T follicular helper cell (primary cell): ENCODE results near the gene SSNA1.

Experiments used
- DNase-seq: peaks from one replicate; pipeline ENCODE4 v3.0.0-alpha.2; 2020; ENCODE audit warnings: low read depth

The SSNA1 gene

DNA sequence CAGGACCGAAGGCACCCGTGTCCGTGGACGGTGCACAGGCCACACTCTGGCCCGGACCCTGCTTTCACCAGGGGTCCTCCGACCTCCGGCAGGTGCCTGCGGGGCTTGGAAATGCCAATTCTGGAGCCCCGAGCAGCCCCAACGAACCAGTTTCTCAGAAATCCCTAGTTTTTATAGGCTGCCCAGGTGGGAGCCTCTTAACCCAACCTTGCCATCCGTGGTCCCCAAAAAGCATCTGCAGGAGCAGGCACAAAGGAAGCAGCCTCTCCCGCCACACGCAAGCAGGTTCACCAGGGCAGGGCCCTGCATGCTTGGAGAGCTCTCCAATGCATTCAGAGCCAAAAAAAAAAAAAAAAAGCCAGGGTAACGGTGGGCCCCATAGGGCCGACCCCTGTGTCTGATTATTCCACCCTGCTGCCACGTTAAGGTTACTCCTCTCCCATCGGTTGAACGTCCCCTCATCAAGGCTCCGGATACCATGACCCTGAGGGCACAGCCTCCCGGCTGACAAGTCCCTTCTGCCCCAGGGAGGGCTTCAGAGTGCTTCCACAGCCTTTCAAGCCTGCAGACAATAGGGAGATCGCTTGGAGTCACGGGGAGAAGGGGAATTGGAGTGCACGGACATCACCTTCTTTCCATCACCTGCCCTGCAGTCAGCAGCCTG lies 12.9 kb downstream of the SSNA1 start:
- DNase-seq: no peak

GRCh38 chr9:137202966-137203365 lies 14.5 kb downstream of the SSNA1 start:
- no peak for DNase-seq

DNA sequence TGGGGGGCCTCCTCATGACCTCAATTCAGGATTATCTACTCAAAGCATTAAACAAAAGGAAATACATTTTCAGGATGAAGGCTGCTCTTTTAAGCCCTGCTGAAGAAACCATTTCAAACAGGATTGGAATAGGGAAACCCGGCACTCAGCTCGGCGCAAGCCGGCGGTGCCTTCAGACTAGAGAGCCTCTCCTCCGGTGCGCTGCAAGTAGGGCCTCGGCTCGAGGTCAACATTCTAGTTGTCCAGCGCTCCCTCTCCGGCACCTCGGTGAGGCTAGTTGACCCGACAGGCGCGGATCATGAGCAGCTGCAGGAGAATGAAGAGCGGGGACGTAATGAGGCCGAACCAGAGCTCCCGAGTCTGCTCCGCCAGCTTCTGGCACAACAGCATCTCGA lies 16.3 kb downstream of the SSNA1 start:
- no peak for DNase-seq

DNA sequence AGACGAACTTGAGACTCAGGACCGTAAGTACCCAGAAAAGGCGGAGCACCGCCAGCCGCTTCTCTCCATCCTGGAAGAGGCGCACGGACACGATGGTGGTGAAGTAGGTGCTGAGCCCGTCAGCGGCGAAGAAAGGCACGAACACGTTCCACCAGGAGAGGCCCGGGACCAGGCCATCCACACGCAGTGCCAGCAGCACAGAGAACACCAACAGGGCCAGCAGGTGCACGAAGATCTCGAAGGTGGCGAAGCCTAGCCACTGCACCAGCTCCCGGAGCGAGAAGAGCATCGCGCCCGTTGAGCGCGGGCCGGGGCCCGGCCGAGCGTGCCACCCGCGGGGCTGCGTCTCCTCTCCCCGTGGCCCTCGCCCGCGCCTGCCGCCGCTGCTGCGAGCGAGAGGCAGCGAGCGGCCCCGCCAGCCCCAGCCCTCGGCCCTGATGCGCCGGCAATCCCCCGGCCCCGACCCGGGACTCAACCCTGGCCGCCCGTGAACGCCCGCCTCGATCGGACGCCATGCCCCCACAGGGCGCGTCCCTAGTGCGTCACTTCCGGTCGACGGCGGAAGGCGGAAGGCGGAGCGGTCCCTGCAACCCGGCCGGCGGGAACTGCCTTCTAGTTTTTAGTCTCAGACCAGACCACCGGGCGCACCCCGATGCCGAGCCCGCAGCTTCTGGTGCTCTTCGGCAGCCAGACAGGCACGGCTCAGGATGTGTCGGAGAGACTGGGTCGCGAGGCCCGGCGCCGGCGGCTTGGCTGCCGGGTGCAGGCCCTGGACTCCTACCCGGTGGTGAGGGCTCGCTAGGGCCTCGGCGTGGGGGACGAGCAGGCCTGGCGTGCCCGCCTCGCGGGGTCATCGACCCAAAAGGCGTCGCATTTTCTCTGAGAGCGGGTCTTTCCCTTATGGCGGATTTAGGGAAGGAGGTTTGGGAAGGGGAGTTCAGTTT lies 16.9 kb downstream of the SSNA1 start, which contains the start of the genes NDOR1 and TMEM203:
Gene NDOR1 (plus strand): TSS at position 575 of the 944 bp plus-strand sequence. CDS start 78 bp downstream, at position 653.
Gene TMEM203 (minus strand): TSS at position 523 of the 944 bp plus-strand sequence. CDS start 234 bp downstream, at position 289.
- peak; percentile 91 for DNase-seq

- DNase-seq: no peak
These were observed 18.1 kb downstream of the SSNA1 start for GRCh38 chr9:137206602-137207001.

- DNase-seq: no peak
These were observed 23.1 kb downstream of the SSNA1 start for GRCh38 chr9:137211532-137211931.

DNA sequence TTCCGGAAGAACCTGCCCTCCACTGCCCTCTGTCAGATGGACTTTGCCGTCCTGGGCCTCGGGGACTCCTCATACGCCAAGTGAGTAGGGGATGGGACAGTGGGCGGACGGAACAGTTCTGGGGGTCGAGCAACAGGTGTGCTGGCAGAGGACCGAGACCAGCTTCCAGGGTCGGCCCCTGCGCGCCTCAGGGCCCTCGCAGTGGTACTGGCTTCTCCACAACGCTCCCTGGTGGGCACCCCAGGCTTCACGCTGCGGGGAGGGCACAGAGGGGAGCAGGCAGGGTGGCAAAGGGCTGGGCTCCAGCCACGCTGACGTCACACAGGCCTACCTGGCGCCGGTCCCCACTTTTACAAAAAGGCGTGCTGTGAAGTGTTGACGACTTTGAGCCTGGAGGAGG lies 24.0 kb downstream of the SSNA1 start:
- no peak for DNase-seq

DNA sequence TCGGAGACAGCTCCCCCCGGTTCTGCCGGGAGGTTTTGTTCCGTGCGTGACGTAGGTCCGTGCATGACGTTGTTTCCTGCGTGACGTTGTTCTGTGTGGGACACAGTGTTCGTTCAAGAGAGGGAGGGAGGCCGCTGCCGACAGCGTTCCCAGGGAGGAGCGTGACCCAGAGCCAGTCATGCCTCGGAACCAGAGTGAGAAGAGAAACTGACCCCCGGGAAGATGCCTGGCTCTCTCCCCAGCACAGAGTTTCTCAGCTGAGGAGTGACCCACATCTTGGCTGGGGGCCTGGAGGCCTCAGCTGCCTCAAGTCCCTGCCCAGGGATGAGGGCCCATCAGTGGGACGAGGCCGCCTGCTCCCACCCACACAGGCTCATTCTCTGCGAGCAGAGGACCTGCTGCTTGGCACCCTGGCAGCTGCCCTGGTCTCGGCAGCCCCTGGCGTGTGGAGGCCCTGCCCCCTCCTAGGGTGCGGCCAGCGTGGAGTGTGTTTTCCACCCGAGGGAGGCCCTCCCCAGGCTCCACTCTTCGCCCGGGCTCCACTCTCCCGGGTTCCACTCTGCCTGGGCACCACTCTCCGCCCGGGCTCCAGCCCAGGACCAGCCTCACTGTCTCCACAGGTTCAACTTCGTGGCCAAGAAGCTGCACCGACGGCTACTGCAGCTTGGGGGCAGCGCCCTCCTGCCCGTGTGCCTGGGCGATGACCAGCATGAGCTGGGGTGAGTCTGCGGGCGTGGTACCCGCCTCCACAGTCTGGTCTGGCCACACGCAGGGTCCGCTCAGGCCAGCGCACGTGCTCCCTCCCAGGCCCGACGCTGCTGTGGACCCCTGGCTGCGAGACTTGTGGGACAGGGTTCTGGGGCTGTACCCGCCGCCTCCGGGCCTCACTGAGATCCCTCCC lies 24.9 kb downstream of the SSNA1 start:
- DNase-seq: no peak

GRCh38 chr9:137214620-137215019 lies 26.1 kb downstream of the SSNA1 start:
- DNase-seq: no peak

DNA sequence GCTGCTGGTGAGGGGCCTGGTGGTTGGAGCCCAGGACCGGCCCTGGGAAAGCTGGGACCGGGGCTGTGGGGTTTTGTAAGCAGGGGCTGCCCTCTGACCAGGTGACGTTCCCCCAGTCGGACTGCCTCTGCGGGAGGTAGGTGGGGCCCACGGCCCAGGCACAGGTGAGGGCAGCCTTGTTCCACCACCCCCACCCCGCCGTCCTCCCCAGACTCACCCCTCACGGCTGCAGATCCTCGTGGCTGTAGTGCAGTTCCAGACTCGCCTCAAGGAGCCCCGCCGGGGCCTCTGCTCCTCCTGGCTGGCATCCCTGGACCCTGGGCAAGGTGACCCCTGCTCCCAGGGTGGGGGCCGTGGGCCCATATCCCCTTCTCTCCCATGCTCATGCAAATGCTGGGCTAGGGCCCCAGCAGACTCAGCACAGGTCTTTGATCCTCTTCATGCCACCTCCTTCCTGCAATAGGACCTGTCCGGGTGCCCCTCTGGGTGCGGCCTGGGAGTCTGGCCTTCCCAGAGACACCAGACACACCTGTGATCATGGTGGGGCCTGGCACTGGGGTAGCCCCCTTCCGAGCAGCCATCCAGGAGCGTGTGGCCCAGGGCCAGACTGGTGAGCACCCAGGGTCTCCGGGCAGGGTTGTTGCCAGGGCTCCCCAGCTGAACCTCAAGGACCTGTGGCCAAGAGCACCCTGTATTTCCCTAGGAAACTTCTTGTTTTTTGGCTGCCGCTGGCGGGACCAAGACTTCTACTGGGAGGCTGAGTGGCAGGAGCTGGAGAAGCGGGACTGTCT lies 26.9 kb downstream of the SSNA1 start:
- DNase-seq: no peak

DNA sequence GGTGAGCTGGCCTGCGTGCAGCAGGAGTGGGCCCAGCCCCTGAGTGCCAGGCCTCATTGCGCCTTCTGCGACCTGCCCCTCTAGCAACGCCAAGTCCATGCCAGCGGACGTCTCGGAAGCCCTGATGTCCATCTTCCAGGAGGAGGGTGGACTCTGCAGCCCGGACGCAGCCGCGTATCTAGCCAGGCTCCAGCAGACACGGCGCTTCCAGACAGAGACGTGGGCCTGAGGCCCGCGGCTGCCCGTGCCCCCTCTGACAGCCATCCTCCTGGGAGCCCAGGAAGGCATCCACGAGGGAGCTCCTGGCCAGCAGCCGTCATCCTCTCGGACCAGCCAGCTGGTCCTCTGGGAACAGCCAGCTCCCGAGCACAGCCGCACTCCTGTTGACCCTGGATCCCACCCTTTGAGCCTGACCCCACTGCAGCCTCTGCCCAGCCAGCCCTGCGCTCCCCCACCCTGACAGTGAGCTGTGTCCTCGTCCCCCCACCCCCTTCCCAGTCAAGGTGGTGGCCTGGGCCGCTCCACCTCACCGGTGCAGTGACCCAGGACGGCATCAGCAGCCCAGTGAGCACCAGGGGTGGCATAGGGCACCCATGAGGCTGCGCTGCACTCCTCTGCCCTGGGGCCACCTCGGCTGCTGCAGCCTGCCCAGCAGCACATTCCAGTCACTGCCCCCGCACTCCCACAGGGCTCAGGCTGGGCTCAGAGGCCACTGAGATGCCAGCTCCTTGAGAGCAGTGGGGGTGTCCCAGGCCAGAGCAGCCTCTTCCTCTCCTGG lies 27.9 kb downstream of the SSNA1 start:
- DNase-seq: no peak

GRCh38 chr9:137217276-137218211 lies 29.1 kb downstream of the SSNA1 start:
- DNase-seq: no peak

GRCh38 chr9:137218212-137218753 lies 29.8 kb downstream of the SSNA1 start:
- no peak for DNase-seq

DNA sequence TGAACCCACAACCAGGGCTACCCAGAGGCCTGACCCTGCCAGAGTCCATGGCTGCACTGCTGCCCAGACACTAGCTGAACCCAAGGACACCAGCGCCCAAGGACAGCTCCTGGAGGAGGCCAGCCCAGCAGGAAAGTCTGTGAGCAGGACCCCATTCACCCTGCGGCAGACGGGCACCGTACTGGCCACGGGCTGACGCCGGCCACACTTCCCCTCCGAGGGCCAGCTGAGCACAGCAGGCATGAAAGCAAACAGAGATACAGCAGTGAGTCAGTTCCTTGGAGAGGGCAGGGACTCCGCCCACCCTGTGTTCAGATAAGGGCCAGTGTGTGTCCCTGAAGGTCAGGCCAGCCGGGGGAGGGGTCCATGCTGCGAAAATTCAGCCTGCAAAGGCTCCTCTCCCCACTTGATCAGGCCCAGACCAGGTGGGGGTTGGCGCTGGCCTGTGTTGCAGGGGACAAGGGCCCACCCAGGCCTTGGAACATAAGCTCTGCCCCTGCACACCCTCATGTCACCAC lies 30.3 kb downstream of the SSNA1 start:
- no peak for DNase-seq

DNA sequence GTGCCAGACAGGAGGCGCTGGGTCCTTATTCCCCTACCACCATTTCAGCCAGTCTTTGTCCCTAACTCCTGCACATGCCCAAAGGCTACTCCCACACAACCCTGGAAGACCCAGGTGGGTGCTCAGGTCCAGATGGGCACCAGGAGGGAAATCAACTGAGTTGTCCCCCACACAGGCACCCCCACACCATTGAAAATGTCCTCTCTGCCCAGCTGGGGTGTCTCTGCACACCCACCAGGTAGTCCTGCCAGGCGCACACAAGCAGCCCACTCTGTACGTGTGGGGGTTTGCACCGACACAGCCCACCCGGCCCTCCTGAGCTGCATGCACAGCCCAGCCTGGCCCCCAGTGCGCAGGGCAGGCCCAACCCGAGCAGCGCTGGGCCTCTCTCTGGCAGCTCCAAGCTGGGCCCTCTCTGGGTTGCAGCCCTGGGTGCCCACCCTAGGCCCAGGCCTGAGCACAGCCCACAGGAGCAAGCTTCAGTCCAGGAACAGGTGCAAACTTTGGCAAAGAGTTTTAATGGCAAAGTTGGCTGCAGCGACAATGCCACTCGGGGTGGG lies 31.4 kb downstream of the SSNA1 start:
- DNase-seq: no peak

- no peak for DNase-seq
These were observed 32.0 kb downstream of the SSNA1 start for GRCh38 chr9:137220317-137221094.

- DNase-seq: no peak
These were observed 32.6 kb downstream of the SSNA1 start for GRCh38 chr9:137221095-137221505.
